RCC 7860 (cell line): ENCODE measurements around the gene NUPR1.
"Not testable (repeated sequence)": the region's sequence is repeated elsewhere in the genome, so short reads cannot be mapped to it uniquely, and the experiment has no call there.

Source experiments
- DNase-seq: peaks from one replicate; pipeline ENCODE4 v3.0.0-alpha.2; 2015; ENCODE audit warnings: low spot score
- FAIRE-seq: peaks from 2 replicates; lab custom pipeline; 2012; peaks lifted over from hg19 to GRCh38; lab: Jason Lieb, UNC

Gene NUPR1

GRCh38 chr16:28527985-28528384, 10.8 kb downstream of the NUPR1 start:
- DNase-seq (no peak), FAIRE-seq (no peak)

- not testable (repeated sequence) for FAIRE-seq, DNase-seq
These were observed 11.5 kb downstream of the NUPR1 start for GRCh38 chr16:28527100-28527785.

- FAIRE-seq: no peak
- no peak for DNase-seq
These were observed 12.3 kb downstream of the NUPR1 start for GRCh38 chr16:28526201-28527099.

- no peak for DNase-seq
- FAIRE-seq: no peak
These were observed 14.0 kb downstream of the NUPR1 start for GRCh38 chr16:28524681-28525171.

- DNase-seq (no peak), FAIRE-seq (no peak)
These were observed 16.0 kb downstream of the NUPR1 start for GRCh38 chr16:28522792-28523191.

GRCh38 chr16:28521436-28521835, 17.3 kb downstream of the NUPR1 start:
- FAIRE-seq (no peak), DNase-seq (no peak)

GRCh38 chr16:28520672-28521071, 18.1 kb downstream of the NUPR1 start:
- DNase-seq: no peak
- FAIRE-seq: no peak

- DNase-seq: no peak
- FAIRE-seq: no peak
These were observed 24.5 kb downstream of the NUPR1 start for GRCh38 chr16:28514246-28514645.

GRCh38 chr16:28513484-28514181, 25.1 kb downstream of the NUPR1 start:
- DNase-seq (no peak), FAIRE-seq (no peak)

GRCh38 chr16:28511801-28512789, 26.7 kb downstream of the NUPR1 start:
- no peak for FAIRE-seq

GRCh38 chr16:28511031-28511430, 27.7 kb downstream of the NUPR1 start:
- DNase-seq: no peak
- no peak for FAIRE-seq

More at GRCh38 chr16:28511801-28512789, 26.7 kb downstream of the NUPR1 start:
- DNase-seq: no peak

- FAIRE-seq (no peak), DNase-seq (no peak)
These were observed 33.2 kb downstream of the NUPR1 start for GRCh38 chr16:28505489-28506137.

GRCh38 chr16:28504707-28505404, 33.9 kb downstream of the NUPR1 start:
- FAIRE-seq (no peak), DNase-seq (no peak)

GRCh38 chr16:28503470-28504259, 35.1 kb downstream of the NUPR1 start:
- FAIRE-seq: no peak
- peak; percentile 4 for DNase-seq

GRCh38 chr16:28502290-28502689, 36.5 kb downstream of the NUPR1 start:
- FAIRE-seq: no peak

GRCh38 chr16:28501258-28502232, 37.2 kb downstream of the NUPR1 start:
- no peak for FAIRE-seq
- DNase-seq: no peak

More at GRCh38 chr16:28502290-28502689, 36.5 kb downstream of the NUPR1 start:
- no peak for DNase-seq
